ENCODE data around the gene PSME2. TPM values are rescaled to one million over a fixed set of nuclear protein-coding genes. Genes with fewer than 3 reads are reported as not detected.

PSME2 gene, protein sequence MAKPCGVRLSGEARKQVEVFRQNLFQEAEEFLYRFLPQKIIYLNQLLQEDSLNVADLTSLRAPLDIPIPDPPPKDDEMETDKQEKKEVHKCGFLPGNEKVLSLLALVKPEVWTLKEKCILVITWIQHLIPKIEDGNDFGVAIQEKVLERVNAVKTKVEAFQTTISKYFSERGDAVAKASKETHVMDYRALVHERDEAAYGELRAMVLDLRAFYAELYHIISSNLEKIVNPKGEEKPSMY
- polyA plus RNA-seq, result 243 TPM
- long read RNA-seq, donor 1, transcript PSME2-201 (11 exons, 1,404 nt), result major isoform, 53 of 54 reads
- long read RNA-seq, donor 1, partial matches to known transcripts, result 0 of 54 reads
- long read RNA-seq, donor 1, other reads (novel, unspliced or antisense), result 0 of 54 reads
- long read RNA-seq, donor 2, transcript PSME2-205 (2 exons, 496 nt), result minor isoform, 7 of 236 reads
- long read RNA-seq, donor 2, transcript PSME2-201 (11 exons, 1,404 nt), result major isoform, 129 of 236 reads
- long read RNA-seq, donor 2, partial matches to known transcripts, result 74 of 236 reads
- long read RNA-seq, donor 2, other reads (novel, unspliced or antisense), result 18 of 236 reads
- long read RNA-seq, donor 3, result 0 reads
- long read RNA-seq, donor 4, transcript PSME2-201 (11 exons, 1,404 nt), result major isoform, 18 of 18 reads
- long read RNA-seq, donor 4, partial matches to known transcripts, result 0 of 18 reads
- long read RNA-seq, donor 4, other reads (novel, unspliced or antisense), result 0 of 18 reads
- long read RNA-seq, donor 5, transcript PSME2-201 (11 exons, 1,404 nt), result major isoform, 18 of 26 reads
- long read RNA-seq, donor 5, partial matches to known transcripts, result 5 of 26 reads
- long read RNA-seq, donor 5, other reads (novel, unspliced or antisense), result 0 of 26 reads
- long read RNA-seq, donor 6, transcript PSME2-201 (11 exons, 1,404 nt), result major isoform, 103 of 185 reads
- long read RNA-seq, donor 6, transcript PSME2-205 (2 exons, 496 nt), result minor isoform, 8 of 185 reads
- long read RNA-seq, donor 6, transcript PSME2-203 (11 exons, 1,502 nt), result minor isoform, 5 of 185 reads
- long read RNA-seq, donor 6, partial matches to known transcripts, result 69 of 185 reads
- long read RNA-seq, donor 6, other reads (novel, unspliced or antisense), result 0 of 185 reads
- long read RNA-seq, donor 7, transcript PSME2-201 (11 exons, 1,404 nt), result major isoform, 27 of 29 reads
- long read RNA-seq, donor 7, partial matches to known transcripts, result 0 of 29 reads
- long read RNA-seq, donor 7, other reads (novel, unspliced or antisense), result 0 of 29 reads
- long read RNA-seq, donor 8, transcript PSME2-201 (11 exons, 1,404 nt), result major isoform, 165 of 207 reads
- long read RNA-seq, donor 8, transcript PSME2-205 (2 exons, 496 nt), result minor isoform, 10 of 207 reads
- long read RNA-seq, donor 8, partial matches to known transcripts, result 14 of 207 reads
- long read RNA-seq, donor 8, other reads (novel, unspliced or antisense), result 12 of 207 reads
- long read RNA-seq, donor 9, transcript PSME2-201 (11 exons, 1,404 nt), result major isoform, 92 of 103 reads
- long read RNA-seq, donor 9, partial matches to known transcripts, result 7 of 103 reads
- long read RNA-seq, donor 9, other reads (novel, unspliced or antisense), result 0 of 103 reads
- long read RNA-seq, donor 10, transcript PSME2-201 (11 exons, 1,404 nt), result major isoform, 125 of 159 reads
- long read RNA-seq, donor 10, transcript PSME2-205 (2 exons, 496 nt), result minor isoform, 6 of 159 reads
- long read RNA-seq, donor 10, partial matches to known transcripts, result 16 of 159 reads
- long read RNA-seq, donor 10, other reads (novel, unspliced or antisense), result 5 of 159 reads
- long read RNA-seq, donor 11, transcript PSME2-201 (11 exons, 1,404 nt), result major isoform, 79 of 119 reads
- long read RNA-seq, donor 11, partial matches to known transcripts, result 32 of 119 reads
- long read RNA-seq, donor 11, other reads (novel, unspliced or antisense), result 0 of 119 reads

DNA sequence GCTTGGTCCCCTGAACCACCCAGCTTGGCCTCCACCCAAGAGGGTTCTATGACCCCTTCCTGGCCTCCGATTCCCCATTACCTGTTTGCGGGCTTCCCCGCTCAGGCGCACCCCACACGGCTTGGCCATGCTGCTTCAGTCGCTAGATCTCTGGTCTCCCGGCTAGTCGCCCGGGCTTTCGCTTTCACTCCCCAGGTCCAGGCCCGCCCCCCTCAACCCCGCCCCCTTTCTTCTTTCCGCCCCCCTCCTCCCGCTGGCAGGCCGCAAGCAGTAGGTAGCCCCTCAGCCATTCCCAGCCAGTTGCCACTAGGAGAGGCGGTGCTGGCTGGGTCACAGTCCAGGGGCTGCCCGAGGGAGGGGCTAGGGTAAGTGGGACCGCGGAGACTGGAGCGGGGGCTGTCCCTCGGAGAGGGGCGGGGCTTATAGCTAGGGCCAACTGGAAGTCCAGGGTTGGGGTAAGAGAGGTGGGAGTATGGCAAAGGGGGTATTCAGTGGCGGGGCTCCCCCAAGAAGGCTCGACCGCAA lies at the start of gene PSME2:
TSS of gene PSME2 (minus strand) at position 158 of the 525 bp plus-strand sequence. CDS start at position 129, 29 bp downstream.
- H3K4me3 ChIP-seq (ENCODE audit: low read length), result peak within 1 kb of the TSS; percentile 83
- peak; percentile 97 to 99 for DNase-seq
- 0% methylated on average over 3 of the region's 25 CpGs for WGBS (ENCODE audit: insufficient coverage, low lambda C conversion rate)
- no peaks in the 10 kb centered on the region for H3K27me3 ChIP-seq (ENCODE audit: control insufficient read depth, insufficient read depth, low read length)
- H3K27ac ChIP-seq (ENCODE audit: low read length), result peak within 1 kb of the TSS; percentile 88
- H3K4me1 ChIP-seq (ENCODE audit: control insufficient read depth, insufficient read depth, low read length), result peaks cover 43% of the 10 kb centered on the region
- H3K36me3 ChIP-seq (ENCODE audit: control insufficient read depth, insufficient read depth, low read length), result peaks cover 43% of the 10 kb centered on the region
- H3K9me3 ChIP-seq (ENCODE audit: control insufficient read depth, low read depth, low read length), result no peaks in the 10 kb centered on the region

DNA sequence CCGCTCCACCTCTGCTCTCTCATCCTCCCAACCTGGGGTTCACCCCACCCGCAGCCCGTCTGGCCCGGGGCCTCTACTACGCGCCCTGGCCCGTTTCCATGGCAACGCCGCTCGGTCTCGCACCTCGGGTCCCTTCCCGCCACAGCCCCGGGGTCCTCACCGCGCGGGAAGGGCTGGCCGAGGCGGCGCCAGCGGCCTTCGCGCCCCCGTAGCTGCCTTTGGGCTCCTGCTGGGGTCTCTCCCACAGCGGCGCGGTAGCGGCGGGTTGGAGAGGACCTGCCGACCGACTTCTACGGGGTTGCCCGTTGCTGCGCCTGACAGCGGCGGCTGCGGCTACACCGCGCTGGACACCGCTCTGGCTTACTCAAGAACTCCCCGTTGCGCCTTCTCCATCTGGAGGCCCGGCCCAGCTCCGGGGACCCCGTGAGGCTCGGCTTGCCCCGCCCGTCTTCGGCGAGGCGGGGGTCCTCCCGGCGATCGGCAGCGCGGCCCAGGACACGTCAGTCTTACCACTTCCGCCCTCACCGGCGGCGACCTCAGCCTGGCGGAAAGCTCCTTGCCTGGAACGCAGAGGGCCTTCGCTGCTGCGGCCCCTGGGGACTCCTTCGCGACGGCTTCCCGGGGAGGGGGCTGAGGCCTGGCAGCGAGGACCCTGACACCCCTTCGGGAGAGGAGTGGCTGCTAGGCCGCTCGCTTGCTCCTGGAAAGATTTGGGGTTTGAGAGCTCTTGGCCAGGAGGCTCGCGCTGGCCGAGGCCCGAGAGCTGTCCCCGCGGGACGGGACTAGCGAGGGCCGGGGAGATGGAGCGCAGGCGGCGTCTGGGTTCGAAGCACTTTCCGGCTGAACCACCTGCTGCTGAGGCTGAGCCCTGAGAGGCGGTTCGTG lies 49.0 kb upstream of the PSME2 start, which contains the start of gene TM9SF1:
TSS of gene TM9SF1 (minus strand) at position 256 of the 885 bp plus-strand sequence. CDS start 422 bp downstream, outside the sequence.
- H3K9me3 ChIP-seq (ENCODE audit: control insufficient read depth, low read depth, low read length), result peaks cover 6% of the 10 kb centered on the region
- peaks cover 21% of the 10 kb centered on the region for H3K36me3 ChIP-seq (ENCODE audit: control insufficient read depth, insufficient read depth, low read length)
- H3K27me3 ChIP-seq (ENCODE audit: control insufficient read depth, insufficient read depth, low read length), result no peaks in the 10 kb centered on the region
- peak within 1 kb of the TSS; percentile 80 for H3K27ac ChIP-seq (ENCODE audit: low read length)
- WGBS (ENCODE audit: insufficient coverage, low lambda C conversion rate), result no CpG with 5 or more reads among the region's 89 CpGs
- peak; percentile 90 to 95 for DNase-seq
- H3K4me3 ChIP-seq (ENCODE audit: low read length), result peak within 1 kb of the TSS; percentile 96
- H3K4me1 ChIP-seq (ENCODE audit: control insufficient read depth, insufficient read depth, low read length), result peaks cover 30% of the 10 kb centered on the region

DNA sequence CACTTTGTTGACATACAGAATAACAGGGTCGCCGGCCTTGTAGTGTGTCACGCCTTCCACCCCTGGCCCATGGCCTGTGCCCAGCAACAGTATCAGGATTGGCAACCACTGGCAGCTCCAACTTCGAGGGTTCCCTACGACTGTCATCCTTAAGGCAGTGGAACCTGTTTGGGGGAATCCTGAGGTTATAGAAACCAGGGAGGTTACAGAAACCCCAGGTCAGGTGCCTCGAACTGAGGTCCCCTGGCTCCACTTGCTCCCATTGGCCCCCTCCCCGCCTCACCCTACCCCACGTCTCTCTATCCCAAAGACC lies 48.4 kb upstream of the PSME2 start:
- no peaks in the 10 kb centered on the region for H3K27me3 ChIP-seq (ENCODE audit: control insufficient read depth, insufficient read depth, low read length)

DNA sequence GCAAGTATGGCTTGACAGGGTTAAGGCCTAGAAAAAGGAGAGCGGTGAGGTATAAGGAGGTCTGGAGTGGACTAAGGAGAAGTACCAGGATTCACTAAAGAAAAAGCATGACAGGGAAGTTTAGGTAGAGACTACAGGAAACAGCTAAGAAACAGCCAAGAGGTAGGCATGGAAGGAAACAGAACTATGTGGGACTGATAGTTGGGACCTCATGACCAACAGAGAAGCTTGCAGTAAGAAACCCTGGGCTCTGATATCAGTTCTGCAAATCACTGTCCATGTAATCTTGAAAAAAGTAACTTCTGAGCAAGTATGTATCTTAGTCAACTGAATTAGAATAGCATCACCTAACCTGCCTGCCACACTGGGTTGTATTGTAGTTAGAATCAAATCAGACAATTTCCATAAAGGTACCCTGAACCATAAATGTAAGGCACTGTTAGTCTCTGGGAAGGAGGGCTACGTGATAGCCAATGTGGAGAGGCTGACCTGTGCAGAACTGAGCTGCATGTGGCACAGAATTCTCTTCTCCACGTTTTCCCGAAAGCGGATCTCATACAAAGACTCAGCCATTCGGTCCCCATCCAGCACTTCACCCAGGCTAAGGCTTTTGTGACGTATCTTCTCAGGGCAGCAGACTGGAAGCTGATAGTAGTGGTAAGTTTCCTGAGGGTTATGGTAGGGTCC lies 47.9 kb upstream of the PSME2 start:
- no peaks in the 10 kb centered on the region for H3K27me3 ChIP-seq (ENCODE audit: control insufficient read depth, insufficient read depth, low read length)
- H3K4me1 ChIP-seq (ENCODE audit: control insufficient read depth, insufficient read depth, low read length), result peaks cover 30% of the 10 kb centered on the region

More for the DNA sequence above, 48.4 kb upstream of the PSME2 start:
- no peak for DNase-seq
- H3K36me3 ChIP-seq (ENCODE audit: control insufficient read depth, insufficient read depth, low read length), result peaks cover 27% of the 10 kb centered on the region
- H3K9me3 ChIP-seq (ENCODE audit: control insufficient read depth, low read depth, low read length), result peaks cover 6% of the 10 kb centered on the region
- peaks cover 30% of the 10 kb centered on the region for H3K4me1 ChIP-seq (ENCODE audit: control insufficient read depth, insufficient read depth, low read length)
- H3K27ac ChIP-seq (ENCODE audit: low read length), result peak overlapping the region; percentile 80
- H3K4me3 ChIP-seq (ENCODE audit: low read length), result peak overlapping the region; percentile 96
- 70% methylated on average over 2 of the region's 8 CpGs for WGBS (ENCODE audit: insufficient coverage, low lambda C conversion rate)

DNA sequence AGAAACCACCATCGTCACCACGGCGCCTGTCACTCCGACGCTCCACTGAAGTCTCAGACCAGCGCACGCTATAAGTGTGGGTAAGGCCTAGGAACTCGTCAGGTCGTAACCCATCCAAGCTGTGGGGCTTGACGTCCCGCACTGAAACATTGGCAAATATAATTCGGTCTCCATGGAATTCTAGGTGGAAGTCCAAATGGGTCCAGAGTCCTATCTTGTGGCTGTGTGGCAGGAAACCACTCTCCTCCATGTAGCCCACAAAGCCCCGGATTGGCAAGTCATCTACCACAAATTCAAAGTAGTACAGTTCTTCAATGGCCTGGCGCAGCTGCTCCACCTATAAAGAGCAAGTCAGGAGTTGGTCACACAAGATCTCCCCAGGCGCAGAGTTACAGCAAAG lies 46.5 kb upstream of the PSME2 start:
- WGBS (ENCODE audit: insufficient coverage, low lambda C conversion rate), result no CpG with 5 or more reads among the region's 15 CpGs
- Histone ChIP-seq H3K4me1 (ENCODE audit: control insufficient read depth, insufficient read depth, low read length) (peaks cover 20% of the 10 kb centered on the region), H3K27ac (ENCODE audit: low read length) (no peak overlapping the region), H3K4me3 (ENCODE audit: low read length) (no peak overlapping the region), H3K9me3 (ENCODE audit: control insufficient read depth, low read depth, low read length) (peaks cover 9% of the 10 kb centered on the region), H3K36me3 (ENCODE audit: control insufficient read depth, insufficient read depth, low read length) (peaks cover 31% of the 10 kb centered on the region), H3K27me3 (ENCODE audit: control insufficient read depth, insufficient read depth, low read length) (no peaks in the 10 kb centered on the region)
- no peak for DNase-seq

More for the DNA sequence above, 47.9 kb upstream of the PSME2 start:
- peak overlapping the region; percentile 80 for H3K27ac ChIP-seq (ENCODE audit: low read length)
- 100% methylated on average over 1 of the region's 7 CpGs for WGBS (ENCODE audit: insufficient coverage, low lambda C conversion rate)
- peaks cover 6% of the 10 kb centered on the region for H3K9me3 ChIP-seq (ENCODE audit: control insufficient read depth, low read depth, low read length)
- DNase-seq, result no peak
- peaks cover 31% of the 10 kb centered on the region for H3K36me3 ChIP-seq (ENCODE audit: control insufficient read depth, insufficient read depth, low read length)
- peak overlapping the region; percentile 96 for H3K4me3 ChIP-seq (ENCODE audit: low read length)

DNA sequence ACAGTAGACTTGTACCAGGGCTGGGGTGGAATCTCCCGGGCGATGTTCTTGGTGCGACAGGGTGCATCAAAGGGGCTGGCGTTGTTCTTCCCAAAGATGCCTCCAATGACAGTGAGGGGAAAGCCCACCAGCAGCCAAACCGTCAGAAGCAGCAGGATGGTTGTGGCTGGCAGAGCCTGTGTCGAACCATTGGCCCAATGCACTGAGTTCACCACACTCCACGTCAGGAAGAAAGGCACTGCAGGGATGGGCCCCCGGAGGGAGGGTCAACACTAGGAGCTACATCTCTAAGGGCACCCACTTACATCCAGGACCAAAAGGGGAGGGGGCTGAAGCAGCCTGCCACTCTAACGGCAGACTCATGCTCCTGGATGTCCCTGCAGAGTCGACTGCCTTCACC lies 44.0 kb upstream of the PSME2 start:
- Histone ChIP-seq H3K27me3 (ENCODE audit: control insufficient read depth, insufficient read depth, low read length) (no peaks in the 10 kb centered on the region), H3K9me3 (ENCODE audit: control insufficient read depth, low read depth, low read length) (peaks cover 6% of the 10 kb centered on the region), H3K4me3 (ENCODE audit: low read length) (no peak overlapping the region), H3K36me3 (ENCODE audit: control insufficient read depth, insufficient read depth, low read length) (peaks cover 52% of the 10 kb centered on the region), H3K4me1 (ENCODE audit: control insufficient read depth, insufficient read depth, low read length) (peaks cover 18% of the 10 kb centered on the region), H3K27ac (ENCODE audit: low read length) (no peak overlapping the region)
- WGBS (ENCODE audit: insufficient coverage, low lambda C conversion rate), result no CpG with 5 or more reads among the region's 10 CpGs
- DNase-seq, result no peak

DNA sequence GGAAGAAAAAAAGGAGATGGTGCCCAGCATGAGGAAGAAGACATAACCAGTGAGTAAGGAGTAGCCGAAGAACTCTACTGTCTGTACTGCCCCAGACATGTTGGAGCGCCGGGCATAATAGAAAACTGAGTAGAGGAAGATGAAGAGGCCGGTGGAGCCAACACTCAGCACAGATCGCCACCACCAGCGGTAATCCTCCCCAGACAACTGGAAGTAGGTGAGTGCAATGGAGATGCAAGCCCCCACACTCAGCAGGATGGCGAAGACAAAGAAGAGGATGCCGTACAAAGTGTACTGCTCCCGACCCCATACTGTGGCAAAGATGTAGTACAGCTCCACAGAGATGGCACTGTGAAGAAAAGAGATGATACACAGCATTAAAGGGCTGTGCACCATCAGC lies 43.0 kb upstream of the PSME2 start:
- no peak for DNase-seq
- Histone ChIP-seq H3K4me1 (ENCODE audit: control insufficient read depth, insufficient read depth, low read length) (peaks cover 13% of the 10 kb centered on the region), H3K4me3 (ENCODE audit: low read length) (no peak overlapping the region), H3K27ac (ENCODE audit: low read length) (no peak overlapping the region), H3K9me3 (ENCODE audit: control insufficient read depth, low read depth, low read length) (peaks cover 3% of the 10 kb centered on the region), H3K27me3 (ENCODE audit: control insufficient read depth, insufficient read depth, low read length) (no peaks in the 10 kb centered on the region), H3K36me3 (ENCODE audit: control insufficient read depth, insufficient read depth, low read length) (peaks cover 61% of the 10 kb centered on the region)
- 100% methylated on average over 1 of the region's 9 CpGs for WGBS (ENCODE audit: insufficient coverage, low lambda C conversion rate)

DNA sequence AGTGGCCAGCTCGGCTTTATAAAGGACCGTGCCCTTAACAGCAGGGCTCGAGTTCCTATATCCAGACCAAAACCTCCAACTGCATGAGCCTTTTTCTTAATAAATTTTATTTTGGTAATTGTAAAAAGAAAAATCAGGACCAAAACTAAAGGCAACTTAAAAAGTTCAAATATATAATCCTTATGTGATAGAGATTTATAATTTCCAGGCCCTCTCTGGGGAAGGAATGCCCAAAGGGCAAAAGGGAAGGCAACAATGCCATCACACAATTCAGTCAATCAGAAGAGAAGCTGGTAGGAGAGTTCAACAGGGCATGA lies 42.6 kb upstream of the PSME2 start:
- Histone ChIP-seq H3K4me3 (ENCODE audit: low read length) (peak overlapping the region; percentile 83), H3K36me3 (ENCODE audit: control insufficient read depth, insufficient read depth, low read length) (peaks cover 66% of the 10 kb centered on the region), H3K27me3 (ENCODE audit: control insufficient read depth, insufficient read depth, low read length) (no peaks in the 10 kb centered on the region), H3K27ac (ENCODE audit: low read length) (peak overlapping the region; percentile 8), H3K9me3 (ENCODE audit: control insufficient read depth, low read depth, low read length) (peaks cover 3% of the 10 kb centered on the region), H3K4me1 (ENCODE audit: control insufficient read depth, insufficient read depth, low read length) (peaks cover 9% of the 10 kb centered on the region)
- WGBS (ENCODE audit: insufficient coverage, low lambda C conversion rate), result no CpG with 5 or more reads among the region's 3 CpGs
- no peak for DNase-seq

All from large intestine (tissue), 12 donors.